Fibroblast of peridontal ligament (primary cell): ENCODE data around the gene CTIF.

Experiments
- DNase-seq: peaks from one replicate; pipeline ENCODE4 v3.0.0-alpha.2; 2010; ENCODE audit errors: extremely low read depth

Gene CTIF

GRCh38 chr18:48574667-48575300 lies 36.0 kb downstream of the CTIF start:
- no peak for DNase-seq

- DNase-seq: no peak
These were observed 36.4 kb downstream of the CTIF start for GRCh38 chr18:48575301-48575657.

- DNase-seq: peak; percentile 75
These were observed 37.0 kb downstream of the CTIF start for GRCh38 chr18:48575658-48576456.

GRCh38 chr18:48576457-48576771 lies 37.6 kb downstream of the CTIF start:
- DNase-seq: no peak

- no peak for DNase-seq
These were observed 38.8 kb downstream of the CTIF start for GRCh38 chr18:48577478-48578190.

- no peak for DNase-seq
These were observed 39.5 kb downstream of the CTIF start for GRCh38 chr18:48578289-48578688.

GRCh38 chr18:48580066-48580465 lies 41.2 kb downstream of the CTIF start:
- no peak for DNase-seq

- no peak for DNase-seq
These were observed 42.0 kb downstream of the CTIF start for GRCh38 chr18:48580782-48581181.

GRCh38 chr18:48581206-48581605 lies 42.4 kb downstream of the CTIF start:
- DNase-seq: no peak

- DNase-seq: no peak
These were observed 43.1 kb downstream of the CTIF start for GRCh38 chr18:48581941-48582340.

- no peak for DNase-seq
These were observed 44.1 kb downstream of the CTIF start for GRCh38 chr18:48582946-48583345.

GRCh38 chr18:48583573-48583972 lies 44.7 kb downstream of the CTIF start:
- no peak for DNase-seq

DNA sequence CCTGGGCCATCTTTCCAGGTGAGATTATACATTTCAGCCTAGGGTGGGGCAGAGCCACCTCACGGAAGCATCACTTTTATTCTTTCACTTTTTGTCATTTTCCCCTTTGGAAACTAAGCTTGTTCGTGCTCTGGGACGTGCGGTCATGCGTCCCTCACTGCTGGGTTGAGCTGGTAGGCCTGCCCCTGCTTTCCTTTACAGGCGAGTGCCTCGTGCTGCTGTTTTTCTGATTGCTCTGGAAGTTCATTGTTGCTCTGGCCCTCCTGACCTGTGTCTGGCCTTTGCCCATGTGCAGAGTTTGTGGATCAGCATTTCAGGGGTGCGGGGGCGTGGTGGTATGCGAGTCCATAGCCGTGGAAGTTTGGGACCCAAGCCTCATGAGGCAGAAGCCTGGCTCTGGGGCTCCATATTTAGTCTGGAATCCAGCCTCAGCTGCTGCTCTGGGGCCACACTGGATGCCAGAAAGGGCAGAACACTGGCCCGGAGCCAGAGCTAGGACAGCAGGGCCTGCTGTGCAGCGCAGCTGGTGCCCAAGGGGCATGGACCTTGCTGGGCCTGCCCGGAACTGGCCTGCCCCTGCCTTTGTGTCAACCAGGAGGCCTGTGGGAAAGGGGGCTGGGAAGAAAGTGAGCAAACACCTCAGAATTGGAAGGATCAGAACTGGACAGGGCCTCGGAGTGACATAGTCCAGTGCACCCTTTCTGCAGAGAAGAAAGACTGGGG lies 51.1 kb downstream of the CTIF start:
- no peak for DNase-seq

GRCh38 chr18:48590678-48591077 lies 51.8 kb downstream of the CTIF start:
- peak; percentile 75 for DNase-seq

GRCh38 chr18:48592540-48593171 lies 53.8 kb downstream of the CTIF start:
- no peak for DNase-seq

DNA sequence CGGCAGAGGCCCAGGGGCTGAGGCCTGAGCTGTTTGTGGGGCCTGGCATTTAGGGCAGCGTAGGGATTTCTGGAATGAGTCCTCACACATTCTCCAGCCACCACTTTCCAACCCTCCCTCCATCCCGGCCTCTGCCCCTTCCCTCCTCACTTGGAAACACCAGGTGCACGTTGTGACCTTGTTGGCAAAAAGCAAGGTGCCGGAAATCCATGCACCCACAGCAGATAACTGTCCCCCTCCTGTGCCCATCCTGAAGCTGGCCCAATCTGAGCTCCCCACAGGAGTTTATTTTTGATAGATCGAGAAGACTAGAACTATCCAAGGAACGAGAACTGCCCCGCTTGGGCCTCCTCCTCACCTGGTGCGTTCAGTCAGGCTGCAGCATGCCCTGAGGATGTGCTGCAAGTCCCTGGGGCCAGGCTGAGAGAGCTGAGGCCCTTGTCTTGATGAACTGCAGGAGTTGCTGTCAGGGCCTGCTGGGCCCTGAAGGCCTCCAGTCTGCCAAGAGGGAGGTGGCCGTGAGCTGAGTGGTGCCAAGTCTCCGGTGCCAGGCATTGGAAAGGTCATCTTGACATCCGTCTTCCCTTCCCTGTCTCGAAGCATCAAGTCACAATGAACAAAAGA lies 55.8 kb downstream of the CTIF start:
- no peak for DNase-seq

- no peak for DNase-seq
These were observed 56.9 kb downstream of the CTIF start for GRCh38 chr18:48595703-48596218.

GRCh38 chr18:48597110-48597509 lies 58.3 kb downstream of the CTIF start:
- DNase-seq: no peak

- DNase-seq: no peak
These were observed 58.8 kb downstream of the CTIF start for GRCh38 chr18:48597671-48598070.

DNA sequence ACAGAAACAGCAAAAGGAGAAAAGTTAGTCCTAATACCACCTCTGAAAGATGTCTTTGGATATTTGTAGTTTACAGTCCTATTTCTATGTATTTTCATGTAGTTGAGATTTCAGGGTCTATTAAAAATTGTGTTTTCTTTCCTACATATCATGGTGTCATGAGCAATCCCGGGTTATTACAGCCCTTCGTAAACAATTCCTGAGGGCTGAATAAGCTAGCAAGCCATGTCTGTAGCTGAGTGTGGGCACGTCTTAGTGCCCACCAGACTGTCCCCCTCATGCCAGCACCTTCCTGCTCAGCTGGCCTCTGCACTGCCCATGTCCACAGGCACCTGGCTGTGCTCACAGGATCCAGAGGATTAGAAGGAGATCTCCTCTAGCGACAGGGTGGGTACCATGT lies 60.6 kb downstream of the CTIF start:
- no peak for DNase-seq

DNA sequence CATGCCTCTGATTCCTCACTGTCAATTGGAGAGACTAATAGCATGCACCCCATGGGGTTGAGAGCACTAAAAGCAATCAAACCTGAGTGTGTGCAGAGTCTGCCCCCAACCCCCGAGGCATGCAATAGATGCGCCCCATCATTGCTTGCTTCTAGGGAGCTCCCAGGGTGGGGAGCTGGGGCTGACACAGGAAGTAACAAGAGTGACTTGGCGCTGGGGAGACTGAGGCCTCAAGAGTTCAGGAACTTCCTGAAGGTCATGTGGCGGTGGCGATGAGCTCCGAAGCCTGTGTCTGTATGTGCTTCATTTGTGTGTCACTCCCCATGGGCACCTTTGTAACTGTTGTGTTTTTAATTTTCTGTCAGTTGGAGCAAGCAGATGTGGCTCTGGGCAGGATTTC lies 61.2 kb downstream of the CTIF start:
- DNase-seq: no peak
